Body of pancreas (tissue), 4 donors: Measurements from ENCODE around the gene NPR1.
A peak's percentile ranks its signal among the peaks of the same experiment; 100 is the strongest.

ENCODE experiments used
- POLR2A ChIP-seq, 3 donors: fragments of 450-650 bp; IDR thresholded peaks; one replicate each; pipeline ENCODE4 v1.6.1; 2016; ENCODE audit warnings: antibody characterized with exemption in 3 of 3, mild to moderate bottlenecking in 2 of 3
- TF ChIP-seq, protein P1 (sequence below), 7 experiments: fragments of 450-650 bp in 4 of 7; fragments of 200-600 bp in 3 of 7; sonication (generic) in 3 of 7; IDR thresholded peaks; one replicate each; pipeline ENCODE4 v1.5.1; 2016 to 2019; ENCODE audit warnings: antibody characterized with exemption in 7 of 7

DNA sequence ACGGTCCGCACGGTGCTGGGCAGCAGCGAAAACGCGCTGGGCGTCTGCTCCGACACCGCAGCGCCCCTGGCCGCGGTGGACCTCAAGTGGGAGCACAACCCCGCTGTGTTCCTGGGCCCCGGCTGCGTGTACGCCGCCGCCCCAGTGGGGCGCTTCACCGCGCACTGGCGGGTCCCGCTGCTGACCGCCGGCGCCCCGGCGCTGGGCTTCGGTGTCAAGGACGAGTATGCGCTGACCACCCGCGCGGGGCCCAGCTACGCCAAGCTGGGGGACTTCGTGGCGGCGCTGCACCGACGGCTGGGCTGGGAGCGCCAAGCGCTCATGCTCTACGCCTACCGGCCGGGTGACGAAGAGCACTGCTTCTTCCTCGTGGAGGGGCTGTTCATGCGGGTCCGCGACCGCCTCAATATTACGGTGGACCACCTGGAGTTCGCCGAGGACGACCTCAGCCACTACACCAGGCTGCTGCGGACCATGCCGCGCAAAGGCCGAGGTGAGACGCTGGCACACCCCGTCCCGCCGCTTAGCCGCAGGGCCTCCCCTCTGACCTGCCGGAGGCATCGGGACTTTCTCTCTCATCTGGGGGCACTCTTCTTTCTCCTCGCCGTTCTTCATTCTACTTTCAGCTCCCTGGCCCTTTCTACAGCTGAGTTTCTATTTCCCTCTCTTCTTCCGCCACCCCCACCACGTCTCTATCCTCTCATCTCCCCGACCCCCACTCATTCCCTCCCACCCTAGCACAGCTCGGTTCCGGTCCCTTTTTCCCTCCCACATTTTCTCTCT, 1.0 kb downstream of the NPR1 start:
- no peak for TF ChIP-seq POLR2A (IDR thresholded peaks at IDR 0.05)
- TF ChIP-seq, protein P1, sequence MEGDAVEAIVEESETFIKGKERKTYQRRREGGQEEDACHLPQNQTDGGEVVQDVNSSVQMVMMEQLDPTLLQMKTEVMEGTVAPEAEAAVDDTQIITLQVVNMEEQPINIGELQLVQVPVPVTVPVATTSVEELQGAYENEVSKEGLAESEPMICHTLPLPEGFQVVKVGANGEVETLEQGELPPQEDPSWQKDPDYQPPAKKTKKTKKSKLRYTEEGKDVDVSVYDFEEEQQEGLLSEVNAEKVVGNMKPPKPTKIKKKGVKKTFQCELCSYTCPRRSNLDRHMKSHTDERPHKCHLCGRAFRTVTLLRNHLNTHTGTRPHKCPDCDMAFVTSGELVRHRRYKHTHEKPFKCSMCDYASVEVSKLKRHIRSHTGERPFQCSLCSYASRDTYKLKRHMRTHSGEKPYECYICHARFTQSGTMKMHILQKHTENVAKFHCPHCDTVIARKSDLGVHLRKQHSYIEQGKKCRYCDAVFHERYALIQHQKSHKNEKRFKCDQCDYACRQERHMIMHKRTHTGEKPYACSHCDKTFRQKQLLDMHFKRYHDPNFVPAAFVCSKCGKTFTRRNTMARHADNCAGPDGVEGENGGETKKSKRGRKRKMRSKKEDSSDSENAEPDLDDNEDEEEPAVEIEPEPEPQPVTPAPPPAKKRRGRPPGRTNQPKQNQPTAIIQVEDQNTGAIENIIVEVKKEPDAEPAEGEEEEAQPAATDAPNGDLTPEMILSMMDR (IDR thresholded peaks at IDR 0.05) = peak in 3 of 7 experiments; percentile 7 to 20 (median 11)
